H9 (cell line): ENCODE results near the gene RNF41. TPM values are rescaled to one million over a fixed set of nuclear protein-coding genes. Genes with fewer than 3 reads are reported as not detected.

Experiments
- DNase-seq: peaks from one replicate; pipeline ENCODE4 v3.0.0-alpha.2; 2017
- H2AFZ ChIP-seq: one replicate; pipeline ENCODE4 v1.6.1; 2013; ENCODE audit warnings: mild to moderate bottlenecking, low read length, control low read depth, moderate library complexity
- H2AK5ac ChIP-seq: 2 replicates; pipeline ENCODE4 v1.6.1; 2013; ENCODE audit warnings: low read length, control low read depth, mixed read lengths; ENCODE audit not compliant: insufficient read length
- H2BK120ac ChIP-seq: one replicate; pipeline ENCODE4 v1.6.1; 2013; ENCODE audit warnings: low read depth, mild to moderate bottlenecking, low read length, control low read depth, inconsistent platforms; ENCODE audit not compliant: poor library complexity, severe bottlenecking
- H2BK12ac ChIP-seq: 2 replicates; pipeline ENCODE4 v1.6.1; 2013; ENCODE audit warnings: low read length, control low read depth, mixed read lengths, low read depth; ENCODE audit not compliant: insufficient read length
- H2BK15ac ChIP-seq: 2 replicates; pipeline ENCODE4 v1.6.1; 2013; ENCODE audit warnings: low read depth, low read length, control low read depth
- H2BK20ac ChIP-seq: one replicate; pipeline ENCODE4 v1.6.1; 2013; ENCODE audit warnings: low read depth, mild to moderate bottlenecking, low read length, control low read depth, inconsistent platforms; ENCODE audit not compliant: poor library complexity, severe bottlenecking
- H2BK5ac ChIP-seq: 2 replicates; pipeline ENCODE4 v1.6.1; 2013; ENCODE audit warnings: low read length, control low read depth, mixed read lengths; ENCODE audit not compliant: insufficient read length
- H3K14ac ChIP-seq: 2 replicates; pipeline ENCODE4 v1.6.1; 2013; ENCODE audit warnings: low read length, control low read depth; ENCODE audit not compliant: insufficient read depth
- H3K18ac ChIP-seq: 2 replicates; pipeline ENCODE4 v1.6.1; 2013; ENCODE audit warnings: low read depth, mild to moderate bottlenecking, mixed read lengths, low read length, control low read depth; ENCODE audit not compliant: insufficient read length
- H3K23ac ChIP-seq: 2 replicates; pipeline ENCODE4 v1.6.1; 2013; ENCODE audit warnings: low read length, control low read depth, mixed read lengths, low read depth; ENCODE audit not compliant: insufficient read length
- H3K23me2 ChIP-seq: 2 replicates; pipeline ENCODE4 v1.6.1; 2013; ENCODE audit warnings: low read depth, mild to moderate bottlenecking, mixed read lengths, low read length, control low read depth; ENCODE audit not compliant: insufficient read length, poor library complexity, severe bottlenecking
- H3K27ac ChIP-seq: 2 replicates; pipeline ENCODE4 v1.5.1; 2013; ENCODE audit warnings: low read length, control low read depth, mixed read lengths, low read depth; ENCODE audit not compliant: insufficient read length
- H3K27me3 ChIP-seq: 2 replicates; pipeline ENCODE4 v1.6.1; 2013; ENCODE audit warnings: low read length, control low read depth, inconsistent platforms; ENCODE audit not compliant: insufficient read depth
- H3K4ac ChIP-seq: 2 replicates; pipeline ENCODE4 v1.6.1; 2013; ENCODE audit warnings: low read depth, mild to moderate bottlenecking, control low read depth, inconsistent platforms, low read length, moderate library complexity
- H3K4me1 ChIP-seq: 2 replicates; pipeline ENCODE4 v1.6.1; 2013; ENCODE audit warnings: low read length, control low read depth, inconsistent platforms; ENCODE audit not compliant: insufficient read depth
- H3K4me2 ChIP-seq: 2 replicates; pipeline ENCODE4 v1.6.1; 2013; ENCODE audit warnings: low read length, control low read depth, mixed read lengths; ENCODE audit not compliant: insufficient read length, insufficient read depth
- H3K56ac ChIP-seq: 2 replicates; pipeline ENCODE4 v1.6.1; 2013; ENCODE audit warnings: low read depth, mild to moderate bottlenecking, mixed read lengths, low read length, control low read depth; ENCODE audit not compliant: insufficient read length
- H3K79me1 ChIP-seq: 2 replicates; pipeline ENCODE4 v1.6.1; 2013; ENCODE audit warnings: low read depth, mild to moderate bottlenecking, moderate library complexity, low read length, control low read depth, inconsistent platforms; ENCODE audit not compliant: insufficient read depth, poor library complexity, severe bottlenecking
- H3K79me2 ChIP-seq: 2 replicates; pipeline ENCODE4 v1.6.1; 2013; ENCODE audit warnings: low read length, control low read depth, inconsistent platforms; ENCODE audit not compliant: insufficient read depth
- H3K9ac ChIP-seq: 2 replicates; pipeline ENCODE4 v1.6.1; 2013; ENCODE audit warnings: low read length, control low read depth, mixed read lengths; ENCODE audit not compliant: insufficient read length; ENCODE audit errors: extremely low read depth
- H3K9me3 ChIP-seq: one replicate; pipeline ENCODE4 v1.6.1; 2013; ENCODE audit warnings: low read depth, low read length, inconsistent platforms; ENCODE audit not compliant: control insufficient read depth
- H3T11ph ChIP-seq: one replicate; pipeline ENCODE4 v1.6.1; 2013; ENCODE audit warnings: mild to moderate bottlenecking, low read length, control low read depth, inconsistent platforms
- H4K20me1 ChIP-seq: one replicate; pipeline ENCODE4 v1.6.1; 2013; ENCODE audit not compliant: control insufficient read depth, insufficient read length, insufficient read depth
- H4K5ac ChIP-seq: 2 replicates; pipeline ENCODE4 v1.6.1; 2013; ENCODE audit warnings: low read depth, mild to moderate bottlenecking, mixed read lengths, low read length, control low read depth; ENCODE audit not compliant: insufficient read length
- H4K8ac ChIP-seq: replicated peaks from 2 replicates; pipeline ENCODE4 v1.6.1; 2013; ENCODE audit warnings: low read length, control low read depth, mixed read lengths, low read depth; ENCODE audit not compliant: insufficient read length
- H4K91ac ChIP-seq: 2 replicates; pipeline ENCODE4 v1.6.1; 2013; ENCODE audit warnings: low read depth, mild to moderate bottlenecking, moderate library complexity, mixed read lengths, low read length, control low read depth; ENCODE audit not compliant: insufficient read length
- H3K27ac Mint-ChIP-seq, 3 experiments: 2 replicates in 2 of 3; 3 replicates in 1 of 3; pipeline ENCODE4 v1.8.0; 2020 to 2021; ENCODE audit warnings: mixed read lengths in 3 of 3, mild to moderate bottlenecking in 1 of 3, moderate library complexity in 1 of 3
- H3K27me3 Mint-ChIP-seq: 2 replicates; pipeline ENCODE4 v1.8.0; 2021; ENCODE audit warnings: low read depth, mild to moderate bottlenecking, moderate library complexity, mixed read lengths
- H3K36me3 Mint-ChIP-seq, 3 experiments: 2 replicates in 2 of 3; 3 replicates in 1 of 3; pipeline ENCODE4 v1.8.0; 2020 to 2021; ENCODE audit warnings: low read depth in 3 of 3, mixed read lengths in 3 of 3; ENCODE audit not compliant: insufficient read depth in 1 of 3
- H3K4me1 Mint-ChIP-seq, 2 experiments: 2 replicates each; pipeline ENCODE4 v1.8.0; 2020; ENCODE audit warnings: mixed read lengths in 2 of 2
- H3K4me3 Mint-ChIP-seq, 2 experiments: 2 replicates in 1 of 2; 3 replicates in 1 of 2; pipeline ENCODE4 v1.8.0; 2020 to 2021; ENCODE audit warnings: mild to moderate bottlenecking in 2 of 2, mixed read lengths in 2 of 2, moderate library complexity in 1 of 2
- H3K9me3 Mint-ChIP-seq, 2 experiments: 2 replicates in 1 of 2; 3 replicates in 1 of 2; pipeline ENCODE4 v1.8.0; 2020; ENCODE audit warnings: mild to moderate bottlenecking in 2 of 2, mixed read lengths in 2 of 2, moderate library complexity in 1 of 2
- CTCF ChIP-seq: fragments of 200-600 bp; sonication (generic); conservative IDR thresholded peaks from 3 replicates; pipeline ENCODE4 v1.8.0; 2021; ENCODE audit warnings: antibody characterized with exemption, mild to moderate bottlenecking
- total RNA-seq: library from RNA; stranded (reverse); gene quantifications from 2 replicates; pipeline ENCODE4 v1.2.1, GENCODE V29; 2021

The RNF41 gene
- total RNA-seq, 1 experiment from 2014 or later, result 60.8 TPM

GRCh38 chr12:56192582-56192981, 29.1 kb downstream of the RNF41 start:
- H2AFZ ChIP-seq, result no peak overlapping the region
- no peak overlapping the region for H3T11ph ChIP-seq
- no peak overlapping the region for H3K56ac ChIP-seq
- no peak overlapping the region for H4K91ac ChIP-seq
- Mint-ChIP-seq H3K4me3 (no peak overlapping the region; a peak in 1 of 5 replicates), H3K27ac (no peak overlapping the region), H3K9me3 (0 out of 5 replicates have a peak, but pooled peaks cover 0 to 3% of the 10 kb centered on the region in 2 experiments), H3K36me3 (peaks cover 13 to 20% (median 16%) of the 10 kb centered on the region in 3 experiments; a peak in 6 of 7 replicates), H3K27me3 (peaks cover 3% of the 10 kb centered on the region; the same call in 1 of the 2 replicates), H3K4me1 (peaks cover 22 to 25% of the 10 kb centered on the region in 2 experiments)
- no peak overlapping the region for H2BK12ac ChIP-seq
- no peak for TF ChIP-seq CTCF
- H2BK20ac ChIP-seq, result no peak overlapping the region
- H3K9ac ChIP-seq, result no peak overlapping the region
- DNase-seq, result no peak
- H4K8ac ChIP-seq, result no peak overlapping the region
- H4K5ac ChIP-seq, result no peak overlapping the region
- H3K4me1 ChIP-seq, result peaks cover 8% of the 10 kb centered on the region
- H3K4ac ChIP-seq, result no peak overlapping the region
- H3K23me2 ChIP-seq, result peaks cover 12% of the 10 kb centered on the region
- no peak overlapping the region for H3K14ac ChIP-seq
- no peak overlapping the region for H2BK5ac ChIP-seq
- H3K27ac ChIP-seq, result no peak overlapping the region
- peaks cover 8% of the 10 kb centered on the region; the same call in 1 of the 2 replicates for H3K79me2 ChIP-seq
- no peak overlapping the region for H3K18ac ChIP-seq
- no peaks in the 10 kb centered on the region for H4K20me1 ChIP-seq
- H3K23ac ChIP-seq, result no peak overlapping the region
- H3K9me3 ChIP-seq, result no peaks in the 10 kb centered on the region
- no peak overlapping the region for H2BK15ac ChIP-seq
- H2AK5ac ChIP-seq, result no peak overlapping the region
- no peaks in the 10 kb centered on the region for H3K27me3 ChIP-seq
- no peak overlapping the region for H3K4me2 ChIP-seq
- H3K79me1 ChIP-seq, result peaks cover 4% of the 10 kb centered on the region
- H2BK120ac ChIP-seq, result no peak overlapping the region
